OCI-LY3 (cell line): ENCODE measurements around the gene RGS6.

Experiments
- CTCF ChIP-seq: fragments of 200-600, 300-600 bp; sonication (generic); IDR thresholded peaks from 2 replicates; pipeline ENCODE4 v1.5.1; 2014; ENCODE audit warnings: antibody characterized with exemption, low read length, low read depth
- EZH2phosphoT487 ChIP-seq: fragments of 200-600 bp; shearing (Covaris generic); IDR thresholded peaks from 2 replicates; pipeline ENCODE4 v1.6.1; 2018; ENCODE audit warnings: antibody characterized with exemption, mixed run types, low read depth

GRCh38 chr14:72591391-72591790 lies 659.2 kb downstream of the RGS6 start:
- TF ChIP-seq CTCF, result no peak
- no peak for TF ChIP-seq EZH2phosphoT487
